Sigmoid colon (tissue), 4 donors: ENCODE data around the gene ZNF480.

Experiments used
- EP300 ChIP-seq, 4 donors: sonication (generic); formaldehyde crosslinking; IDR thresholded peaks; one replicate each; pipeline ENCODE4 v1.6.1; 2017; ENCODE audit warnings: antibody characterized with exemption in 4 of 4
- POLR2A ChIP-seq, 2 donors: fragments of 450-650 bp; IDR thresholded peaks; one replicate each; pipeline ENCODE4 v1.6.1; 2016; ENCODE audit warnings: antibody characterized with exemption in 2 of 2, mild to moderate bottlenecking in 2 of 2, moderate library complexity in 2 of 2
- POLR2AphosphoS5 ChIP-seq, 4 donors: sonication (generic); formaldehyde crosslinking; IDR thresholded peaks; one replicate each; pipeline ENCODE4 v1.6.1; 2017; ENCODE audit warnings: antibody characterized with exemption in 4 of 4
- TF ChIP-seq, protein P1 (sequence below), 4 experiments: fragments of 450-650 bp in 3 of 4; fragments of 200-600 bp in 1 of 4; IDR thresholded peaks; one replicate each; pipeline ENCODE4 v1.5.1; 2016 to 2019; ENCODE audit warnings: antibody characterized with exemption in 4 of 4, mild to moderate bottlenecking in 3 of 4, moderate library complexity in 2 of 4

DNA sequence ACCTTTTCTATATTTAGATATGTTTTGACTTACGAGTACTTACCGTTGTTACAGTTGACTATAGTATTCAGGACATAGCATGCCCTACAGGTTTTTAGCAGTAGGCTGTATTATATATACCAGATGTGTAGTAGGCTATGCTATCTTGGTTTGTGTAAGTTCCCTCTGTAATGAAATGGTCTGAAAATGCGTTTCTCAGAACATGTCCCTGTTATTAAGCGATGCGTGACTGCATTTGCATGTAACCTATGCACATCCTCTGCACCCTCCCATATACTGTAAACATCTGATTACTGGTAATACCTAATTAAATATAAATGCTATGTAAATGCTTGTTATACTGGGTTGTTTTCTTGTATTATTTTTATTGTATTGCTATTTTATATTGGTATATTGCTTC, 21.0 kb upstream of the ZNF480 start:
- no peak for TF ChIP-seq POLR2A (IDR thresholded peaks at IDR 0.05)
- TF ChIP-seq, protein P1, sequence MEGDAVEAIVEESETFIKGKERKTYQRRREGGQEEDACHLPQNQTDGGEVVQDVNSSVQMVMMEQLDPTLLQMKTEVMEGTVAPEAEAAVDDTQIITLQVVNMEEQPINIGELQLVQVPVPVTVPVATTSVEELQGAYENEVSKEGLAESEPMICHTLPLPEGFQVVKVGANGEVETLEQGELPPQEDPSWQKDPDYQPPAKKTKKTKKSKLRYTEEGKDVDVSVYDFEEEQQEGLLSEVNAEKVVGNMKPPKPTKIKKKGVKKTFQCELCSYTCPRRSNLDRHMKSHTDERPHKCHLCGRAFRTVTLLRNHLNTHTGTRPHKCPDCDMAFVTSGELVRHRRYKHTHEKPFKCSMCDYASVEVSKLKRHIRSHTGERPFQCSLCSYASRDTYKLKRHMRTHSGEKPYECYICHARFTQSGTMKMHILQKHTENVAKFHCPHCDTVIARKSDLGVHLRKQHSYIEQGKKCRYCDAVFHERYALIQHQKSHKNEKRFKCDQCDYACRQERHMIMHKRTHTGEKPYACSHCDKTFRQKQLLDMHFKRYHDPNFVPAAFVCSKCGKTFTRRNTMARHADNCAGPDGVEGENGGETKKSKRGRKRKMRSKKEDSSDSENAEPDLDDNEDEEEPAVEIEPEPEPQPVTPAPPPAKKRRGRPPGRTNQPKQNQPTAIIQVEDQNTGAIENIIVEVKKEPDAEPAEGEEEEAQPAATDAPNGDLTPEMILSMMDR (IDR thresholded peaks at IDR 0.05), result no peak
- TF ChIP-seq EP300 (IDR thresholded peaks at IDR 0.05), result no peak
- TF ChIP-seq POLR2AphosphoS5 (IDR thresholded peaks at IDR 0.05), result no peak
